CD4-positive, alpha-beta T cell treated with Interleukin-4 for 4 hours (primary cell): Measurements from ENCODE around the gene SLC4A4.

Experiments
- DNase-seq: peaks from one replicate; pipeline ENCODE4 v3.0.0-alpha.2; 2020

The SLC4A4 gene

DNA sequence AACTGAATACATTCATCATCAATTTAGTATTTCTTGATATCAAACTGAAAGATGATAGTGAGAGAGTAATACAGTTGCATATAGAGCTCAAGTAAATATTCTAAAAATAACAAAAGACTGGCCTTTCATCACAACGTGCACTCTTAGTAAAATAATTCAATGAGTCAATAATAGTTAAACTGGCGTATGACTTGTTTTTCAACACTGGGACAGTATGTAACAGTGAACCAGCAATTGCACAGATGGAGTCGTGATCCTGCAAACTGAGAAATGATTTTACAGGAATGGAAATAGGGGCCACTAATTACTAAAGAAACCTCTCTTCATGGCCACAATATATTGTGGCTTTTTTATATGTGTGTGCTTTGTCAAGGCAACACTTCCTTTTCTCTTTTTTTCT, 137.4 kb downstream of the SLC4A4 start:
- no peak for DNase-seq

DNA sequence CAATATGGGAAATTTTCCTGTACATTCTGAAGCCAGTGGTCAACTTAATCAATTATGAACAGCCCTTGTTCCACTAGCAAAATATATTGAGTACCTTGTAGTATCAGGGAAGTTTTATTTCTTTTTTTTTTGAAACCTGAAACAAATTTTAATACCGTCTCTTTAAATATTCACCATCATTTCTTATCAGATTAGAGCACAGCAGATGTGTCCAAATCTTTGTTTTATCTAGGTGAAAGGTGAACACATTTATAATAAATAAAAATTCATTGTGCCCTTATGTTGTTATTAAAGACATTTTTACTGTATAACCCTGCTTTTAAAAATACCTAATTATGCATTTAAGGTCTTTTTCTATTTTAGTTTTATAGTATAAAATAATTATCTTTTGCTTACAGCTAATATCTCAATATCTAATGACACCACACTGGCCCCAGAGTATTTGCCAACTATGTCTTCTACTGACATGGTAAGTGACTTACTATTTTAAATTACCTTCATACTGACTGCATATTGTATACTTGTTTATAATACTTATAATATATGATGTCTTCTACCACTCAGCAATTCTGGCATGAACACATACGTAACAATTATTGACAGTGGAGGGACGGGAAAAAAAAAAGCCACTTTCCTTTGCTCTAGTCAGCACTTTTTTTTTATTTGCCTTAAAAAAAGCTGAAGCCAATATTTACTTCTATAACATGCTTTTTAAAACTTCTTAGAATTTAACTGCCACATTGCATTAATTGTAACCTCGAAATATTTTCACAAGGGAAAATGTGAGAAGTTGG, 147.9 kb downstream of the SLC4A4 start:
- no peak for DNase-seq

DNA sequence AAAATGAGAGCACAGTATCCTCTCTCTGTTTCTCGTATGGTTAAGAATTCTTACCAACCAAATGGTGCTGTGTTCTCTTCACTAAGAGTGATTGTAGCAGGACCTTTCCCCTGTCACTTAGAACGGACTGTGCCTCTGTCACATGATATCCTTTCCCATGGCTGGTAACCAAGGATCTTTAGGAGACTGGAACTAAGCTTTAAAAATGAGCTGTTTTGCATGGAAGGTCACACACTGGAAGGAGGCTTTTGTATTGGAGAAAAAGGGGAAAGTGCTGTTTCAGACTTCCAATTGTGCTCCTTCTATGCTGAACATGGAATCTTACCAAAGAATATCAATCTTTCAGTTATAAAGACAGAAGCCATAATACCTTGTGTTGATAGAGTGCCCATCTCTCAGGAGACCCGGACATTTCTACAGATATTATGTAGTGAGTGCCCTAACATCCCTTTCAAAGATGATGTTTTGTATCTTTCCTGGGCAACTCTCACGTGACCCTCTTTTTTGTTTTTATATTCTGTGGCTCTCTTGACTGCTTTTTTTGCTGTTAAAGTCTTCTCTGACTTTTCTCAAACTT, 148.6 kb downstream of the SLC4A4 start:
- DNase-seq: no peak

DNA sequence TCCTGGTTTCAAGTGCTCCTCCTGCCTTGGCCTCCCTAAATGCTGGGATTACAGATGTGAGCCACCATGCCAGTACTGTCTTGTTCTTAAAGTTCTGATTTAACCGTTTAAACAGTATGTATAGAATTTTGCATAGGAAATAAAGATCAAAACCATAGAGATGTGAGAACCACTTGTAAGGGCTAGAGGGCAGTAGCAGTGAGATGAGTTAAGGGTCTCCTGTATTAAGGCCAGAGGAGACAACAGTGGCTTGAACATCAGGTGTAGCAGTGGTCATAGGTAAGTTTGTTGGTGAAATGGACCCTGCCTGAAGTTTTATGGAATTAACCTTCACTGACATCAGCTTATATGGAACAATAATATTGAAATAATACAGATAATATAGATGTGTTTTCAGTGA, 155.7 kb downstream of the SLC4A4 start:
- DNase-seq: no peak

DNA sequence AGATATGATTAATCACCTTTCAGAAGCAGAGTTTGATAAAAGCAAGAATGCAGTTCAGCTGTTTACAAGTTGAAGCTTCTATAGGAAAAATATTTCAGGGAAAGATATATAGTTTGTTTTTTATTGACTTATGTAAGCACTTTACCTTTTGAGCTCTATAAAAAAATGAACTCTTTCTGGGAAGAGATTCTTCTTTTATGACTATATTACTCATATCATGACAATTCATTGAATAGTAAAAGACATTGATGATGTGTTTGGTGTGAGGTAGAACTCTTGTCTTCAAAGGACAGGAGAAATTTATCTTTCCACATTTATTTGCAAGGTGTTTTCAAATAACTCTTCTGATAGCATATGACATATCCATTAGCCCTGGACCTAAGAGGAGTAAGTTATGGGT, 156.6 kb downstream of the SLC4A4 start:
- no peak for DNase-seq

DNA sequence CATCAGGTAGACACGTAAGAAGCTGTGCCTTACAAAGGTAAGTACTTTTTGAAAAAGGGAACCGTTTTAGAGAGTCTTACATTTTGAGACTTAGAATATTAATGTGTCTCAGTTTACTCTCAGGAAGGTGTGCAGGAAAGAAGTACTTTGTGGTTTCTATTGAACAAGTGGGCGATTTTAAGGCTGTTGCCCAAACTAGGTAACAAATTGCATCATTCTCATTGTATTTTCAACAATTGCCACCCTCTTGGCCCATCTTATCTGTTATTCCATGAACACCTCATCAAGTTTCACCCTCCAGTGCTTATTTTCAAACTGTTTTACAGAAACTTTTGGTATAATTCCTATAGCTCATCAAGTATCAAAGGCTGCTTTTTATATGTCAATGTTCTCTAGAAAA, 158.3 kb downstream of the SLC4A4 start:
- DNase-seq: no peak

DNA sequence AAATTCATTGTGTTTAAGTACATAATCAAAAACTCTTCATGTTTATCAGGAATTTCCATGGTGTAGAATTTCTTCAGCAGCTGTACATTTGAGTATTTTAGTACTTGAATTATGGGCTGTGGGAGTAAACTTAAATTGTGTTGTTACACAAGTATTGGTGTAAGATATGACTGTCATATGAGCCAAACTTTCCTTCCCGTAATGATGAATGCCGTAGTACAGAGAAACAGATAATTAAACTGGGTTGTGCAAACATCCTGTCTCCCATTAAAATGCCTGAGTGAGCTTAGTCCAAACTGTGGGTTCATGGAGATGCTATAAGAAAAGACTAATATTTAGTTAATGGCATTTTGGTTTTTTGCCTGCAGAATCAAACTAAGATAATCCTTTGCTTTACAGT, 159.2 kb downstream of the SLC4A4 start:
- no peak for DNase-seq

DNA sequence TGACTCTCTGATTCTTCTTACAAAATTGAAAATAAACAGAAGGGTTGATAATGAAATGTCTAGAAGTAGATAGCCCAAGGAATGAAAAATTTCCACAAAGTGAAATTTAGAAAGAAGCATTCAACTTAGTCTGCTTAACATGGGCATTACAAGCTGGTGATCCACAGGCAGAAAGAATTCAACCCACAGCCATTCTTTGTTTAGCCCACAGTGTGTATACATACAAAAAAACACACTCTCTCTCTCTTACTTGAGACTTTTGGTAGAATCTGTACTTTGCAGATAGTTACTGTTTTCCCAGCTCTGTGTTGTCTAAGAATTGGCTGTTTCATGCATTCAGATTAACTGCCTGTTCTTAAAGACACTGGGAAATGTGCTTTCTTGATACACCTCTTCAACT, 159.8 kb downstream of the SLC4A4 start:
- DNase-seq: no peak

DNA sequence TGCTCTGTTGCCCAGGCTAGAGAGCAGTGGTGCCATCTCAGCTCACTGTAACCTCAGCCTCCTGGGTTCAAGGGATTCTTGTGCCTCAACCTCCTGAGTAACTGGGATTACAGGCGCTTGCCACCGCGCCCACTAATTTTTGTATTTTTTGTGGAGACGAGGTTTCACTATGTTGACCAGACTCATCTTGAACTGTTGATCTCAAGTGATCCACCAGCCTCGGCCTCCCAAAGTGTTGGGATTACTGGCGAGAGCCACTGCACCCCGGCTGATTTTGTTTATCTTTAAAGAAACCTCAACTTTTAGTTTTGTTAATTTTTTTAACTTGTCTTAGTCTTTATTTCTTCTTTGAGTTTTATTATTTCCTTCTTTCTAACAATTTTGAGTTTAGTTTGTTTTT, 163.2 kb downstream of the SLC4A4 start:
- no peak for DNase-seq

DNA sequence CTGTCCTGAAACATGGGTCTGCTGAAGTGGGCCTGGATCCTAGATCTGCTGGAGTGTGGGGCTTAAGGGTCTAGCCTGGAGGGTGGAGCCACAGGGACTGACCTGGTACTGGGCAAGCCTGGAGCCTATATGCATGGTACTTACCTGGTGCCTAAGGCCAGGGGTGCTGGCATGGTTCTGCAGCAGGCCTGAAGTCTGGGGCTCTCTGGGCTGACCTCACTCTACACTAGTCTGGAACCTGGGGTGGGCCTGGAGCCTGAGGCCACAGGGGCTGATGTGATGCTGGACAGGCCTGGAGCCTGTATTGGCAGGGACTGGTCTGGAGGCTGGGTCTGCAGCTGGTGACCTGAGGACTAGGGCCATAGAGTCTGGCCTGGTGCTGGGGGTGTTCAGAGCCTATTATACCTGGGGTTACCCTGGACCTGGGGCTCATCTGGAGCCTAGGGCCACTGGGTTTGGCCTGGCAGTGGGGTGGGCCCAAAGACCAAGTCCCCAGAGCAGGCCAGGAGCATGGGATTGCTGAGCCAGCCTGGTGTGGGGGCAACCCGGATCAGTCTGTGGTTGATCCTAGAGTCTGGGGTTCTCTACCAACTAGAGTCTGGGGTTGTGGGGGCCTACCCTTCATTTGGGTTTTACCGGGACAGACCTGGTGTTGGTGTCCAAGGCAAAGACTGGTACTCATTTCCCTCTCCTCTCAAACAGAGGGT, 179.6 kb downstream of the SLC4A4 start:
- DNase-seq: no peak

DNA sequence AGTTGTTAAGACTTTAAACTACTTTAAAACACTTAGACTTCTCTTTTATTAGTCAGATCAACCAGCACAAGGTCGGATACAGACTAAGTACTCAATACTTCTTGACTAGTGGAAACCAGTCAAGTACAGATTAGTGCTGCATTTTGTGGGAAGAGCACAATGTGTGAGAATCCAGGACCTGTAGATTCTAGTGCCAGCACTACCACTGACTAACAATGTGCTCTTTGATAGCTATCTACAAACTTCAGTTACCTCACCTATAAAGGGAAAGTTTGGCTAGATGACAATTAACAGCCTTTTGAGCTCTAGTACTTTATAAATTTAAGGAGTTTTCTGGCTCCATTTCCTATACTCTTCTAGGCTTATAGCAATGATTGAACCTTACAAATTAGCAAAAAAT, 181.5 kb downstream of the SLC4A4 start:
- DNase-seq: no peak

DNA sequence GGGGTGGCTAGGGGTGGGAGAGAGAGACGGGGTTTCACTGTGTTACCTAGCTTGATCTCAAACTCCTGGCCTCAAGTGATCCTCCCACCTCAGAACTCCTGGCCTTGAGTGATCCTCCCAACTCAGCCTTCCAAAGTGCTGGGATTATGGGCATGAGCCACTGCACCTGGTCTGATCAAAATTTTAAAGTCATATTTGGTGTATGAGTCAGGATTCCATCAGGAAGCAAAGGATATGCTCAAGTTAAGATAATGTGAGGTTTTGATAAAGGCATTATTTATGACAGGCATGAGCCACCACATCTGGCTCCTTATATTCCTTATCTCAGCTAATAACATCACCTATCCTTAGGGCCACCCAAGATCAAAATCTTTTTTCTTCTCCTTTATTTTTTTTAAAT, 182.0 kb downstream of the SLC4A4 start:
- no peak for DNase-seq

DNA sequence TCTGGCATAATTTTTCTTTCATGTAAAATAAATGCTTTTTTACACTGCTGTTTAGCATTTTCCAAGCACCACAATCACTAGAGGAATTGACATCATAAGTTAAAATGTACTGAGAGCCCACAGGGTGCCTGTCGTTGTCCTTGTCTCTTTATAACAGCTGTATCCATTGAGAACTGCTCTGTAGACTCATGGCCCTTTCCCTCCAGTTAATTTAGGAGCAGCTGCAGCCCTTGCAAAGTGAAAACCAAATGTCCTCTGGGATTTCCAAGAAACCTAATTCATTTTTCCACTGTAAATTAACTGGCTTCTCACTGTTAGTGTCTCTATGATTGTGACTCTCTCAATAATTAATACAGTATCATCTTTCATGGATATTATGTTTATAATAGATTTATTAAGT, 185.9 kb downstream of the SLC4A4 start:
- no peak for DNase-seq

DNA sequence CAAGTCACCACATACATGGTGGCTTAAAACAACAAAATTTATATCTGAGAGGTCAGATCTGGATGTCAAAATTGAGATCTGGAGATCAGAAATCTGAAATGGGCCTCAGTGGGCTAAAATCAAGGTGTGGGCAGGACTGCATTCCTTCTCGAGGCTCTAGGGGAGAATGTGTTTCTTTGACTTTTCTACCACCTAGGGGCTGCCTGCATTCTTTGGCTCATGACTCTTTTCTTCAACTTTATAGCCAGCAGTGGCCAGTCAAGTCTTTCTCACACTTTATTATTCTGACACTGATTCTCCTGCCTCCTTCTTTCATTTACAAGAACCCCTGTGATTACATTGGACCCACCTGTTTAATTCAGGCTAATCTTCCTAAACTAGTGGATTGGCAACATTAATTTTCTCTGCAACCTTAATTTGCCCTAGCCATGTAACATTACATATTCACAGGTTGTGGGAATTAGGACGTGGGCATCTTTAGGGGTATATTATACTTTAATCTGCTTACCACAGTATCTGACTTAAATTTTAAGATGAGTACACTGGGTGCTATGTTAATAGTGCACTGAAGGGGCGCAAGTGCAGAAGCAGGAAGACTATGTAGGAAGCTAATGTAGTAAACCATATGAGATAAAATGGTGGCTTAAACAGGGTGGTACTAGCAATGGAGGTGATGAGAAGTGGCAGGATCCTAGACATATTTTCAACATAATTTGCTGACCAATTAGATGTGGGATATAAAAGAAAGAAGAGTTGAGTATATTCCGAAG, 188.0 kb downstream of the SLC4A4 start:
- no peak for DNase-seq

DNA sequence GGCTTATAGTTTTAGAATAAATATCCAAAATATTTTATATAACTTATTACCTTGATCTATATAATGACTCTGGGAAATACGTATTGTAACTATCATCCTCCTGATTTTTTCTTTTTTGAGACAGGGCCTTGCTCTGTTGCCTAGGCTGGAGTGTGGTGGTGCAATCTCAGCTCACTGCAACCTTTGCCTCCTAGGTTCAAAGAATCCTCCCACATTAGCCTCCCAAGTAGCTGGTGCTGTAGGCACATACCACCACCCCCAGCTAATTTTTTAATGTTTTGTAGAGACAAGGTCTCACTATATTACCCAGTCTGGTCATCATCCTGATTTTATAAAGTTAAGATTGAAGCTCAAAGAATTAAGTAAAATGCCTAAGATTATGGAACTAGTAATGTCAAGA, 193.6 kb downstream of the SLC4A4 start:
- no peak for DNase-seq

DNA sequence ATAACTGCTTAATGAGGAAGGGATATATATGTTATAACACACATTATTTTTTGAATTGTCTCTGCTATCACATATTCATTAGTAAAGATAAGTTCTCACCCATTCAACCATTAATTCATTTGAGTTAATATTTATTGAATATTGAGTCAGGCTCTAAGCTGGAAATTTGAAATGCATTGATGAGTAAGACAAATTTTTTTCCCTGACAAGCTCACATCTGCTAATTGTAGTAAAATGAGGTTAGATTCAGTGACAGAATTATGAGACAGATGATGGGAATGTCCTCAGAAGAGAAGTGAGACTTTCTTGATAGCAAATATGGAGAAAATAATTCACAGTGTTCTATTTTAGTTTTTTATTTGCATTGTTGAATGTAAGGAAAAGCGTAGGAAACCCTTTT, 194.3 kb downstream of the SLC4A4 start:
- no peak for DNase-seq

DNA sequence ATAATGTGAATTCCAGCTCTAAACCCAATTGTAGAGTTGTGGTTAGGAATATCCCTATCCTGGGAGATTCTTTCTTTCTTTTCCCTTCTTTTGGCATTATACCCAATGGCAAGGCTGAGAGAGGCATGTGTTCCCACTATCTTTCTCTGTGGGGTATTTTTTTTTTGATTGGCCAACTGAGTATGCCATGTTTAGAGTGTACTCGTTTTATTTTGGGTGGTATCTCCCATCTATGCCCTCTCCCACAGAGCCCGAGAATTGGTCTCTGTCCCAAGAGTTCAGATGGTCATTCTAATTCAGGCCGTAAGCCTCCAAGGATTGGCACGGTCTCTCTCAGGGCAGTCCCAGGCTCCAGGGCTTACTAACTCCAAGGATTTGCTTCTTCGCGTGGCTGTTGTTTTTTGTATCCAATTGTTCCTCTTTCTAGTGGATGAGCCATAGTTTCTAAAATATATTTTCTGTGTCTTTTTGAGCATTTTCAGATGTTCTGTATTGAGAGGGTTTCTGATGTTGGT, 198.8 kb downstream of the SLC4A4 start:
- no peak for DNase-seq

DNA sequence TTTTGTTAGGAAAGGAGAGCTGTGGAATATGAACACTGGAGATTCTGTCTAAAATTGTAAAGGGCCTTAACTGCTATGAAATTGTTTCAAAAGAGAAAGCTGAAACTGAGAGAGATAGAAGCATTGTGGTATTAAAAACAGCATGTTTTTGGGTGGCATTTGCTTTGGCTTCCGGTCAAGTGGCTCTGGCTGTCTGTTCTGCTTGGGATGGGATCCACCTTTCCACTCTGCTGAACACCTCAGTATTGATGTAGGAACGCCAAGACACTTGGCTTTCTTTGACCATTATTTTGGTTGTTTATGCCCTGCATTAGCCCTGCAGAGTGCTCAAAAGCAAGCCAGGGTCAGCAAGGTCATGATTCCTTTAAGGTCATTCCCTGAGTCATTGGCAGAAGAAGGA, 199.7 kb downstream of the SLC4A4 start:
- no peak for DNase-seq

DNA sequence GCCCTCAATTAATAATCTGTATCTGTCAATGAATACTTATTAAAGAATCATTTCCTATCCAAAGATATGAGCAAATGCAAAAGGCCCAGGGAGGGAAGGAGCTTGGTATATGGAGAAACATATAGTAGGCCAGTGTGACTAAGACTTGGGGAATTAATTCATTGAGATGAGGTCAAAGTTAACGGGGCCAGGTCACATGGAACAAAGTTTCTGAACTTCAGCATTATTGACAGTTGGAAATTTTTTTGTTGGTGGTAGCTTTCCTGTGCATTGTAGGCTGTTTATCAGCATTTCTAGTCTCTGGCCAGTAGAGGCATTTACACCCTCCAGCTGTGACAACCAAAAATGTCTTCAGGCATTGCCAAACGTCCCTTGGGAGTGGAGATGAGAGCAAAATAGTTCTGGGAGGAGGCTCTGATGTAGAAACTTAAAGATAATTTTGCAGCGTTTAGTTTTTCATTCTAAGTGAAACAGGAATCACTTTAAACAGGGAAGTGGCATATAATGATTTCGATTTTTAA, 202.0 kb downstream of the SLC4A4 start:
- DNase-seq: no peak

DNA sequence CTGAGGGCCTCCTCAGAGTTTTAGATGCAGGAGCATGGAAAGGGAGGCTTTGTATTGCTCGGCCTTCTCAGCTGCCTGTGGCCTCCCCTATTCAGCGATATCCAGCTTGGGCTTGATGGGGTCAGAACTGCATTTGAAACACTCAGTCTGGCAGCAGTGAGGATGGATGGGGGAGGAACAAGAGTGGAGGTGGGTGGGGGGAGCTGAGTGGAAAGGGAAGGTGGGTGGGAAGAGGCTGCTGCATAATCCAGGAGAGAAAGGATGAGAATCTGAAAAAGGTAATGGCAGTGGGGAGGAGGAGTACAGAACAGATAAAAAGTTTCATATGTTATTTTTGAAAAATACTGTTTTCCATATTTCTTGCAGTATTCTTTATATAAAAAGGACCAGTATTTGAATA, 202.7 kb downstream of the SLC4A4 start:
- DNase-seq: no peak

DNA sequence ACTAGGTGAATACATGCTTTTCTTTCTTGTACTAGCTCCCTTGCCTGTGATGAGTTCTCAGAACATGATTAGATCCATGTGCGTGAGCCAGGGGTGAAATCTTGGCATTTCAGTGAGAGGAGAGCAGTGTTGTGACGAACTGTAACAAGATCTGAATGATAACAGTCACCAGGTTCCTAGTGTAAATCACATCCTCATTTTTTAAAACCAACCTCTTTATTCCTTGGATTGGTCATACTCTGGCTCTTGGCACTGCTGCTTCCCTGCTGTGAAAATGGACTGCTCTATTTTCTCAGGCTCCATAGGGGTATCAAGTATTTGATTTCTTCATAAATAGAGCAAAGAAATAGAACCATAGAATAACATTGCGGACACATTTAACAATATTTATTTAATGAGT, 206.3 kb downstream of the SLC4A4 start:
- DNase-seq: no peak

DNA sequence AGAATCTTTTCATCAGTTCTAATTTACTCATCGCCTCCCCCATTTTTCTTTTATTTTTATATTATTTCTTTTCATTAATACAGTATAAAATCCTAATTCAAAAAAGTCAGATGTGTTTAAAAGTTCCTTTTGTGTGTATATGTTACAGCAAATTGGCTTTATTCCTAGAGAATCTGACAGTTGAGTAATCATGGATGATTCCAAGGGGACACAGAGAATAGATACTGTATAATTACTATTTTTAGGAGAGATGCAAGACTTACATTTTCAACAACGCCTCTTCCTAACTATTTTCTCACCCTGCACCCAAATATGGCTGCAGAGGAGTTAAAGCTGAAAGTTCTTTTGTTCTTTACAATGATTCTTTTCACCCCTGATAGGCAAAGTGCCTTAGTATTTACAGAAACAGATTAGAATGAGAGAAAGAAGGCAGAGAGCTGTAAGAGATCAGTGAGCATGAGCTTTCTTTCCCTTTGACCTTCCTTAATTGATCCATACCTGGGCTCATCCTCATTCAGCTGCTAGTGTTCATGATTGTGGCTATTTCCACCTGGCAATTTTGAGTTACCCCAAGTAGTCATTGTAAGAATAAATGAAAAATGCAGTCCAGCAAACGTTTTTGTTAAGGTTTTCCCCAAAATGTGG, 210.8 kb downstream of the SLC4A4 start:
- DNase-seq: no peak
